AG09319 (cell line): Measurements from ENCODE around the gene TM2D3.
"Not testable (repeated sequence)": the region's sequence is repeated elsewhere in the genome, so short reads cannot be mapped to it uniquely, and the experiment has no call there.

Experiments
- DNase-seq: peaks from one replicate; pipeline ENCODE4 v3.0.0-alpha.2; 2010; ENCODE audit warnings: low read depth; ENCODE audit errors: extremely low read depth
- CTCF ChIP-seq: IDR thresholded peaks from 2 replicates; pipeline ENCODE4 v1.5.1; 2011; ENCODE audit warnings: low read depth, mild to moderate bottlenecking, inconsistent platforms, low read length, moderate library complexity

TM2D3 gene

GRCh38 chr15:101657968-101658784, 6.0 kb upstream of the TM2D3 start:
- no peak for TF ChIP-seq CTCF
- DNase-seq = no peak

- no peak for TF ChIP-seq CTCF
- DNase-seq = no peak
These were observed 5.0 kb upstream of the TM2D3 start for GRCh38 chr15:101657171-101657570.

GRCh38 chr15:101654624-101655337, 2.6 kb upstream of the TM2D3 start:
- DNase-seq = not testable (repeated sequence)

- TF ChIP-seq CTCF = no peak
- no peak for DNase-seq
These were observed 2.0 kb upstream of the TM2D3 start for GRCh38 chr15:101654171-101654570.

GRCh38 chr15:101652786-101653430, 727 bp upstream of the TM2D3 start:
- no peak for DNase-seq

GRCh38 chr15:101651554-101652097, 555 bp downstream of the TM2D3 start:
- no peak for TF ChIP-seq CTCF
- DNase-seq = no peak

More at GRCh38 chr15:101652786-101653430, 727 bp upstream of the TM2D3 start:
- no peak for TF ChIP-seq CTCF

- no peak for TF ChIP-seq CTCF
These were observed 2.0 kb downstream of the TM2D3 start for GRCh38 chr15:101650145-101650544.

More at GRCh38 chr15:101650145-101650544, 2.0 kb downstream of the TM2D3 start:
- no peak for DNase-seq
